ENCODE data around the gene TIMM8A. TPM values are rescaled to one million over a fixed set of nuclear protein-coding genes. Genes with fewer than 3 reads are reported as not detected.

Gene TIMM8A
- total RNA-seq = 7.9 TPM

DNA sequence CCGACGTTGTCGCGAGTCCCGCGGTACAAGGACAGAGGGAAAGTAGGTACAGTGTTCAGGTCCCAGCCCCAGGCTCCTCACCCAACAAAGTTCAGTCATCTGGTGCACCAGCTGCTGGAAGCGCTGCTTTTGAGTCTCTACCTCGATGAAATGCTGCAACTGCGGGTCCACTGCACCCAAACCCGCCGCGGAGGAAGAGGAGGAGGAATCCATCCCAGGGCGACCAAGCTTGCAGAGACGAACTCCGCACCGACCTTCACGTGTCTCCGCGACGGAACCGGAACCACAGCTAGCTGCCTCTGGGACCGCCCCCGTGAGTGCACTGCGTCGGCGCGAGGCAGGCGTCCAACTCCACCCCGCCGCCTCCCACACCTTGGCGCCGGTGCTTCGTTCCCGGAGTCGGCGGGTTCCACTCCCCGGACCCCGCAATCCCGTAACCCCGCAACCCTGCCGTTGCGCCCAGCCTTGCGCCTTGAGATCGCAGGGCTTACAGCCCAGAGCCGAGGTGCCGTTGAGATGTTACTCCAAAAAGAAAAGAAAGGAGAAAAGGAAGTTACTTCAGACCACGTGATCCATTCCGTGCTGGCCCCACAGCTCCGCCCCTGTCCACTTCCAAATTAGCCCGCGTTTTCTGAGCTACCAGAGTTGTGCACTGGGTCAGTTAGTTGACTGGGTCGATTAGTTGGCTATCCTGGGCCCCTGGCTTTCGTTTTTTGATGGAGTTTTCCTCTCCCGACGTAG lies at the start of gene TIMM8A:
TIMM8A (minus strand) TSS at position 291 of the 741 bp plus-strand sequence; CDS start at position 213, 78 bp downstream.
- DNase-seq = peak; percentile 84

DNA sequence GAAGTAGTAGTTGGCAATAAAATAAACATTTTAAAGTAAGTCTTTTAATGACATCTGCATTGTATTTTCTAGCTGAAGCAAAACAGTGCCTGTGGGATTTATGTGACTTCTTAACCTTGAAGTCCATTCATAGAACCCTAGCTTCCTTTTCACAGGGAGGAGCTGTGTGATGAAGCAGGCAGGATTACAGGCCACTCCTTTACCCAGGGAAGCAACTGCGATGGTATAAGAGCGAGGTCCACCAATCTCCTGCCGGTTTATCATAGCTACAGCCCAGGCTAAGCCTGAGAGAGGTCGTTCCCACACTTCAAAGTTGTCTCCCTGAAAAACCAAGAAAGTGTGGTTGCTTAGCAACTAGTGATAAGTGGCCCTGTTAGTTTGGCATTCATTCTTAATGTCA lies 49.2 kb upstream of the TIMM8A start:
- no peak for DNase-seq

GRCh38 chrX:101395789-101396188 lies 47.2 kb upstream of the TIMM8A start:
- no peak for DNase-seq

DNA sequence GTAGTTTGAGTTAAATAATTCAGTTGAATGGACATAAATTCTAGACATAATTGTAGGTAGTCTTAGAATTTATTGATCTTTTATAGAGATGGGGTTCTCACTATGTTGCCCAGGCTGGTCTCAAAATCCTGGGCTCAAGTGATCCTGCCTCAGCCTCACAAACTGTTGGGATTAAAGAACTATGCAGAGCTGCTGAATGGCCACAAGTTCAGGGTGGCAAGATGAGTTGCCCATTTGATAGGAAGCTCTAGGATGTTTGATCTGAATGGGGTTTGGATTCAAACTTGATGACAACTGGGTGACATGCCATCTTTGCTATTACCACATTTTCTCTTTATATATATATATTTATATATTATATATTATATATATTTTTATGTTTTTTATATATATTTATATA lies 45.8 kb upstream of the TIMM8A start:
- no peak for DNase-seq

DNA sequence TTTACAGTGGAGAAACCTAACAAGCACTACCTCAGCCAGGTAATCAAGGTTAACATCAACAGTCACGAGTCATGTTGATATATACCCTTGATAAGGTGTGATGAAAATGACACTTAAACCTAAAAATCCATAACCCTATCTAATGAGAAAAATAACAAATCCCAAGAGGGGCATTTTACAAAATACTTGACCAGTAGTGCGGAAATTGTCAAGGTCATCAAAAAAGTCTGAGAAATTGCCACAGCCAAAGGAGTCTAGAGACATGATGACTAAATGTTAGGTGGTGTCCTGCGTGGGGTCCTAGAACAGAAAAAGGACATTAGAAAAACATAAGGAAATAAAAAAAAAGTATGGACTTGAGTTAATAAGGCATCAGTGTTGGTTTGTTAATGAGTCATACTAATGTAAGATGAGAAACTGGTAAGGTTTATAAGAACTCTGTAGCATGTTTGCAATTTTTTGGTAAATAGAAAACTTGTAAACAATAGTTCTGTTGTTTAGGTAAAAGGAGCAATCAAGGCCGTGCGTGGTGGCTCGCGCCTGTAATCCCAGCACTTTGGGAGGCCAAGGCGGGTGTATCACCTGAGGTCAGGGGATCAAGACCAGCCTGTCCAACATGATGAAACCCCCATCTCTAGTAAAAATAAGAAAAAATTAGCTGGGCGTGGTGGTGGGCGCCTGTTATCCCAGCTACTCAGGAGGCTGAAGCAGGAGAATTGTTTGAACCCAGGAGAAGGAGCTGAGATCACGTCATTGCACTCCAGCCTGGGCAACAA lies 45.2 kb upstream of the TIMM8A start:
- no peak for DNase-seq

GRCh38 chrX:101391831-101392230 lies 43.3 kb upstream of the TIMM8A start:
- DNase-seq = no peak

- DNase-seq = peak; percentile 95
Measured at GRCh38 chrX:101390664-101391525, 42.4 kb upstream of the TIMM8A start, which contains the start of gene RPL36A. TSS of gene RPL36A (plus strand) at chrX:101391011. CDS start at chrX:101391044, 33 bp downstream.

DNA sequence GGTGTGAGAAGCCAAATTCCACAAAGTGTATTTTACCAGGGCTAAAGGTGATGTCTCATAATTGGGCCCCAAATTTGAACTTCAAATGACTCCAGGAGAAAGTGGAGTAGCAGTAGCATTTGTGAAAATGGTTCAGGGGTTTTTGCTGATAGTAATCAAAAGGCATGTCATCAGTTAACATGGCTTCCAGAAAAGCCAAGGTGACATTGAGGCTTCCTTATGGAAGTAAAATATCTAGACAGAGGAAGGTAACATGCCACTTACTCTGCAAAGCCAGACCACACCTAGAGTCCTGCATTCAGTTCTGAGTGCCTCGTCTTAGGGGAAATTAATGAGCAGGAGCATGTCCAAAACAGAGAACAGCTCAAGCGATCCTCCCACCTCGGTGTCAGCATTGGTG lies 40.1 kb upstream of the TIMM8A start:
- DNase-seq = no peak

- DNase-seq = no peak
Measured at GRCh38 chrX:101386542-101386885, 38.0 kb upstream of the TIMM8A start.

- DNase-seq = no peak
Measured at GRCh38 chrX:101385795-101386541, 37.4 kb upstream of the TIMM8A start, which contains the start of gene BTK. TSS of gene BTK (minus strand) at chrX:101386191. CDS start at chrX:101375284, 10,907 bp downstream.

- DNase-seq = no peak
Measured at GRCh38 chrX:101385026-101385684, 36.6 kb upstream of the TIMM8A start.

DNA sequence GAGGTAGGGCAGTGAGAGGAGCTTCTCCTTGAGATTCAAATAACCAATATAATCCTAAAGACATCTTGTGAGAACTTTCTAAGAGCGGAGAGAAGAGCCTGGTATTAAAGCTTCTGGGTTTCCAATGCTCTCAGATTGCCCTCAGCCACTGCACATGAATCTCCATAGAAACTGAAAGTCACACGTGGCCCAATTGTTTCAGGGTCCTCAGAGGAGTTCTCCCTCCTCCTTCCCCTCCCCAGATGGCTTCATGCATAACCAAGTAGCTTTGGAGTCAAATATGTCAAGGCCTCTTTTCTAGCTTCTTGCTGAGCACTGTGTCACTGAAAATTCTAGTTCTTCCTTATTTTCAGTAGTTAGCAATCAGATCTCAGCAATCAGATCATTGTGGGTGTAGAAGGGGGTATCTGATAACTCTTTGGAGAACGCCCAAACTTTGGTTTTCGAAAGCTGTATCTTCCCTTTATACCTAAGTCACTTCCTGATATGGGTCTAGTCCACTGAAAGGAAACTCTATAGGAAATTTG lies 35.2 kb upstream of the TIMM8A start:
- no peak for DNase-seq

DNA sequence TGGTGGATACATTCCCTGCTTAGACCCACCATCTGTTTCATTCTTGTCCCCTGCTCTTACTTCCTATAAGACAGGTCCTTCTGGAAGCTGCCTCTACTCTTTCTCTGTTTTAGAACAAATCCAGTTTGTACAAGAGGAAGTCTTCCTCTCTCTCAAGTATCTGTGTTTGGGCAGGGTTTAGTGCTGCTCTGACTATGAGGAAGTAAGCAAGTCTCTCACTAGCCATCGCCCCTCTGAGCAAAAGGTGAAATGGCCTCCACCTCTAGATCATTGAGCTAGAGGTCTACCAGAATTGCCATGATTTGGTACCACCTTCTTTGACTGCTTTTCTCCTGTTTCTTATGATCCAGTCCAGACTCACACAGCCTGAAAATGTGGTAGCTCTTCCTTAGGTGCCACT lies 29.0 kb upstream of the TIMM8A start:
- no peak for DNase-seq

GRCh38 chrX:101370888-101371504 lies 22.5 kb upstream of the TIMM8A start:
- DNase-seq = no peak

DNA sequence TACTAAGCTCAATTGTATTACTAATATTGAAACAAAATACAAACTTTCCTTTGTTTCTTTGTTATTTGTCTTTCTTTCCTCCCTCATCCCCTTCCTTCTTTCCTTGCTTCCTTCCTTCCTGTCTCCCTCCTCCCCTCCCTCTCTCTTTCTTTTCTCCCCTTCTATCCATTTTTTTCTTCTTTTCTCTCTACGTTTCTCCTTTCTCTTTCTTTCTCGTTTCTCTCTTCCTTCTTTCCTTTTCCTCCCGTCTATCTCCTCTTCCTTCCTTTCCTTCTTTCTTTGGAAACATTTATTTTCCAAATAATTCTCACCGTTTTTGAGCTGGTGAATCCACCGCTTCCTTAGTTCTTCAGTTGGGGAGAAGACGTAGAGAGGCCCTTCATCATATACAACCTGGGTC lies 21.1 kb upstream of the TIMM8A start:
- DNase-seq = no peak

- no peak for DNase-seq
Measured at GRCh38 chrX:101368800-101369199, 20.3 kb upstream of the TIMM8A start.

DNA sequence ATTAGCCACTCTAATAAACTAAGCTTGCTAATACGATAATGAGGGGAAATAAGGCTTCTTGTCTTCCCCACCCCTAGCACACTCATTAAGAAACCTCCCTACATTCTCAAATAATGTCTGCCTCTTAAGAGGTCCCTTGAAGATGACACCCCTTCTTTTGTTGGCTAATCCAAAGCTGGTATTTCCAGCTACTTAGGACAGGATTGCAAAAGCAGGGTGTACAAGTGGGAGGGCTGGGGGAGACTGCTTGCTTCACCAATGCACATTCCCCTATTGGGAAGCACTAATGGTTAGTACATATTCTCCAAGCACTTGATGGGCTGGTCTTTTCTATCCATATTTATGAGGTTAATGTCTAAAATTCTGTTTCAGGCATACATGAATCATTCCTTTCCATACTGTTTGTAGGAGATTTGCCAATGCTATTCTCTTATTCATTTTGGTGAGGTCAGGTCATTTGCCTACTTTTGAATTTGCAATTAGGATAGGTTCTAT lies 16.8 kb upstream of the TIMM8A start:
- no peak for DNase-seq

DNA sequence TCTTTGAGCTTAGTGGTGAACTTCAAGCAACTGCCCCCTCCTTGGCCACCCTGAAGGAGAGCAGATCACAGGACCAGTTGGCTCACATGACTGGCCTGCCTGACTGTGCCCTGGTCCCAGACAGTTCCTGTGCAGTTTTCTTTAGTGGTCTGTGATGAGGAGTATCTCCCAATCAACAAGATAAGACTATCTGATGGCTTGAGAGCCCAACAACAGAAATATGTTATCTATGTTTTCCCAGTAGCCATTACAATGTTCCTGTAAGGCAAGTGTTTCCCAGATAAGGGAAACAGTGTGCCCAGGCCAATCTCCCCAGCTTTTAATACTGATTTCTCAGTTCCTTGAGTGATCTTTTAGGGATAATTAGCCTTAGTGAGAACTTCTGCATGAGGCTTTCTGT lies 14.2 kb upstream of the TIMM8A start:
- DNase-seq = no peak

- DNase-seq = no peak
Measured at GRCh38 chrX:101362116-101362515, 13.6 kb upstream of the TIMM8A start.

- DNase-seq = no peak
Measured at GRCh38 chrX:101360390-101360789, 11.8 kb upstream of the TIMM8A start.

All from tongue (tissue), 2 donors.